Stromal cell of bone marrow (primary cell): ENCODE data around the gene COL5A1.

Source experiments
- DNase-seq: peaks from one replicate; pipeline ENCODE4 v3.0.0-alpha.2; 2012; ENCODE audit warnings: low read depth

The COL5A1 gene

GRCh38 chr9:134728021-134728795 is 86.6 kb downstream of the COL5A1 start:
- DNase-seq, result no peak

- no peak for DNase-seq
These were observed 87.3 kb downstream of the COL5A1 start for GRCh38 chr9:134728801-134729495.

GRCh38 chr9:134730011-134730760 is 88.6 kb downstream of the COL5A1 start:
- DNase-seq, result no peak

- no peak for DNase-seq
These were observed 89.3 kb downstream of the COL5A1 start for GRCh38 chr9:134730761-134731496.

GRCh38 chr9:134731497-134732391 is 90.1 kb downstream of the COL5A1 start:
- DNase-seq, result no peak

- no peak for DNase-seq
These were observed 90.9 kb downstream of the COL5A1 start for GRCh38 chr9:134732392-134733110.

- DNase-seq, result no peak
These were observed 92.1 kb downstream of the COL5A1 start for GRCh38 chr9:134733480-134734232.

- DNase-seq, result no peak
These were observed 92.7 kb downstream of the COL5A1 start for GRCh38 chr9:134734270-134734669.

- DNase-seq, result no peak
These were observed 94.0 kb downstream of the COL5A1 start for GRCh38 chr9:134735441-134736175.

- no peak for DNase-seq
These were observed 95.3 kb downstream of the COL5A1 start for GRCh38 chr9:134736791-134737497.

GRCh38 chr9:134737842-134738580 is 96.4 kb downstream of the COL5A1 start:
- no peak for DNase-seq

GRCh38 chr9:134738869-134739659 is 97.5 kb downstream of the COL5A1 start:
- DNase-seq, result peak; percentile 25

- DNase-seq, result no peak
These were observed 98.0 kb downstream of the COL5A1 start for GRCh38 chr9:134739660-134739968.

GRCh38 chr9:134740071-134740470 is 98.5 kb downstream of the COL5A1 start:
- no peak for DNase-seq

GRCh38 chr9:134741846-134742245 is 100.2 kb downstream of the COL5A1 start:
- DNase-seq, result no peak

GRCh38 chr9:134742822-134743535 is 101.4 kb downstream of the COL5A1 start:
- DNase-seq, result no peak
